DOHH2 (cell line): ENCODE results near the gene OLFM2.

ENCODE experiments used
- H3F3A ChIP-seq: fragments of 200-600 bp; sonication (generic), shearing (Covaris generic); 2 replicates; pipeline ENCODE4 v1.6.0; 2016; ENCODE audit warnings: antibody characterized with exemption, mild to moderate bottlenecking; ENCODE audit not compliant: control insufficient read depth, insufficient read depth
- H3K27ac ChIP-seq: fragments of 200-600 bp; sonication (generic); 2 replicates; pipeline ENCODE4 v1.5.1; 2014; ENCODE audit warnings: low read depth, mild to moderate bottlenecking, low read length, moderate library complexity
- H3K27me3 ChIP-seq: fragments of 200-600 bp; sonication (generic); 2 replicates; pipeline ENCODE4 v1.6.1; 2014; ENCODE audit warnings: mild to moderate bottlenecking, low read length, mixed read lengths; ENCODE audit not compliant: control insufficient read depth
- H3K36me3 ChIP-seq: fragments of 200-600 bp; sonication (generic); 2 replicates; pipeline ENCODE4 v1.6.1; 2014; ENCODE audit warnings: mild to moderate bottlenecking, low read length, moderate library complexity, mixed read lengths; ENCODE audit not compliant: control insufficient read depth
- H3K4me1 ChIP-seq: fragments of 200-600 bp; sonication (generic); 2 replicates; pipeline ENCODE4 v1.6.1; 2014; ENCODE audit warnings: mild to moderate bottlenecking, low read length, mixed read lengths; ENCODE audit not compliant: control insufficient read depth
- H3K4me2 ChIP-seq: fragments of 200-600 bp; sonication (generic); 2 replicates; pipeline ENCODE4 v1.6.0; 2014; ENCODE audit warnings: mild to moderate bottlenecking, low read length, moderate library complexity
- H3K4me3 ChIP-seq: fragments of 200-600 bp; sonication (generic); 2 replicates; pipeline ENCODE4 v1.5.1; 2014; ENCODE audit warnings: mild to moderate bottlenecking, low read length, mixed read lengths
- H3K79me2 ChIP-seq: fragments of 200-600 bp; sonication (generic); 2 replicates; pipeline ENCODE4 v1.6.1; 2014; ENCODE audit warnings: mild to moderate bottlenecking, low read length, mixed read lengths; ENCODE audit not compliant: control insufficient read depth
- H3K9me2 ChIP-seq: fragments of 200-600 bp; sonication (generic); replicated peaks from 2 replicates; pipeline ENCODE4 v1.6.1; 2014; ENCODE audit warnings: mild to moderate bottlenecking, low read length, mixed read lengths; ENCODE audit not compliant: control insufficient read depth
- H3K9me3 ChIP-seq: fragments of 200-600 bp; sonication (generic); 2 replicates; pipeline ENCODE4 v1.6.1; 2014; ENCODE audit warnings: antibody characterized with exemption, low read length, mixed read lengths; ENCODE audit not compliant: control insufficient read depth, insufficient read depth
- H4K20me1 ChIP-seq: fragments of 200-600 bp; sonication (generic); 2 replicates; pipeline ENCODE4 v1.6.0; 2014; ENCODE audit warnings: low read depth, mild to moderate bottlenecking, antibody characterized with exemption, low read length, moderate library complexity; ENCODE audit not compliant: control insufficient read depth, insufficient read depth
- CTCF ChIP-seq: fragments of 200-600 bp; sonication (generic); IDR thresholded peaks from one replicate; pipeline ENCODE4 v1.5.1; 2014; ENCODE audit warnings: antibody characterized with exemption, mild to moderate bottlenecking, low read depth, low read length; ENCODE audit not compliant: poor library complexity, severe bottlenecking
- EZH2phosphoT487 ChIP-seq: fragments of 200-600 bp; sonication (generic); IDR thresholded peaks from 2 replicates; pipeline ENCODE4 v1.6.1; 2017; ENCODE audit warnings: borderline replicate concordance, mild to moderate bottlenecking, antibody characterized with exemption, low read length, moderate library complexity, mixed read lengths

Gene OLFM2

GRCh38 chr19:9854282-9854846 lies 82.0 kb downstream of the OLFM2 start:
- H3K4me3 ChIP-seq = no peak overlapping the region
- no peaks in the 10 kb centered on the region for H3K9me2 ChIP-seq
- H3F3A ChIP-seq = no peaks in the 10 kb centered on the region
- no peak overlapping the region for H3K4me2 ChIP-seq
- no peaks in the 10 kb centered on the region for H3K27me3 ChIP-seq
- H3K9me3 ChIP-seq = no peaks in the 10 kb centered on the region
- no peak for TF ChIP-seq CTCF
- TF ChIP-seq EZH2phosphoT487 = no peak
- peaks cover 4% of the 10 kb centered on the region; the same call in 1 of the 2 replicates for H3K4me1 ChIP-seq
- H4K20me1 ChIP-seq = no peaks in the 10 kb centered on the region
- no peak overlapping the region for H3K27ac ChIP-seq
- H3K36me3 ChIP-seq = no peaks in the 10 kb centered on the region
- no peaks in the 10 kb centered on the region for H3K79me2 ChIP-seq

- no peaks in the 10 kb centered on the region for H4K20me1 ChIP-seq
- TF ChIP-seq EZH2phosphoT487 (no peak), CTCF (no peak)
- no peak overlapping the region for H3K4me2 ChIP-seq
These were observed 85.9 kb downstream of the OLFM2 start for GRCh38 chr19:9850235-9850959.

GRCh38 chr19:9849791-9850190 lies 86.5 kb downstream of the OLFM2 start:
- no peak overlapping the region for H3K4me3 ChIP-seq
- no peaks in the 10 kb centered on the region for H3K4me1 ChIP-seq
- H3K27ac ChIP-seq = no peak overlapping the region
- no peaks in the 10 kb centered on the region for H3K27me3 ChIP-seq
- H3K9me3 ChIP-seq = no peaks in the 10 kb centered on the region
- H3K4me2 ChIP-seq = no peak overlapping the region
- H3F3A ChIP-seq = no peaks in the 10 kb centered on the region
- H3K79me2 ChIP-seq = 0 out of 2 replicates have a peak, but pooled peaks cover 3% of the 10 kb centered on the region
- H3K9me2 ChIP-seq = no peaks in the 10 kb centered on the region
- TF ChIP-seq CTCF (no peak), EZH2phosphoT487 (no peak)
- peaks cover 24% of the 10 kb centered on the region; the same call in 1 of the 2 replicates for H3K36me3 ChIP-seq
- no peaks in the 10 kb centered on the region for H4K20me1 ChIP-seq

More at GRCh38 chr19:9850235-9850959, 85.9 kb downstream of the OLFM2 start:
- Histone ChIP-seq H3K4me1 (no peaks in the 10 kb centered on the region), H3K9me2 (no peaks in the 10 kb centered on the region), H3K79me2 (0 out of 2 replicates have a peak, but pooled peaks cover 3% of the 10 kb centered on the region), H3K4me3 (no peak overlapping the region), H3K27me3 (no peaks in the 10 kb centered on the region), H3K9me3 (no peaks in the 10 kb centered on the region), H3K27ac (no peak overlapping the region), H3F3A (no peaks in the 10 kb centered on the region), H3K36me3 (peaks cover 21% of the 10 kb centered on the region; the same call in 1 of the 2 replicates)
